GM18861 (cell line): Measurements from ENCODE around the gene RAB44.

Experiments used
- ATAC-seq: cut with Tn5 transposase; IDR thresholded peaks from one replicate; pipeline ENCODE4 v1.9.1; 2021; ENCODE audit not compliant: unreplicated experiment

RAB44 gene

GRCh38 chr6:36769676-36770499, 72.3 kb downstream of the RAB44 start:
- no peak for ATAC-seq

DNA sequence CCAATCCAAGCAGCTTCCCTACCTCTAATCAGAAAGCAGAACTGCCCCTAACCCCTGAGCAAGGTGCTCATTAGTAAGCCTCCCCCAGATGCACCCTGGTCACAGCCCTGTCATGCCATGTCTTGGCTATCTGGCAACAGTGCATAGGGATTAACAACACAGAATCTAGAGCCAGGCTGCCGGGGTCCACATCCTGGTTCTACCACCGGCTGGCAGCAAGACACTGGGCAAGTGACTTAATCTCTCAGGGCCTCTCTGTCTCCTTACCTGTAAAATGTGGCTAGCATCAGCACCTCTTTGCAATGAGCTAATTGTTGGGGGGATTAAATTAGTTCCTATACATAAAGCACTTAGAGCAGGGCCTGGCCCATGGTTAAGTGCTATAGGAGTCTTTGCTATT, 73.5 kb downstream of the RAB44 start:
- ATAC-seq, result no peak

DNA sequence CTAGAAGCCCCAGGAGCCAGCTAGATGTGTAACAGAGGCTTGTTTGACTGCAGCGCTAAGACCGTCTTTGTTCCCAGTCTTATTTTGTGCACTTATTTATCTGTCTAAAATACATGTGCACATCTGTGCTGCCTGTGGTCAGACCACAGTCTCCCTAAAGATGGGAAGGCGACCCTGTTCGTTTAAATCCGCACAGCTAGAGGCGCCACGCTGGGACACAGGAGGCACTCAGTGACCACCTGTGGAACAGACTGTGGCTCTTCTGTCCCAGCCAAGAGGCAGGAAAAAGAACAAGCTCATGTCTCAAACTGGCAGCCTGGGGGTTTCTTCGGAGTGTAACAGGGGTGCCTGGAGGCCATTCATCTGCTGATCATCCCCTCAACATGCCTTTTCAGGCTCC, 74.8 kb downstream of the RAB44 start:
- ATAC-seq, result no peak

DNA sequence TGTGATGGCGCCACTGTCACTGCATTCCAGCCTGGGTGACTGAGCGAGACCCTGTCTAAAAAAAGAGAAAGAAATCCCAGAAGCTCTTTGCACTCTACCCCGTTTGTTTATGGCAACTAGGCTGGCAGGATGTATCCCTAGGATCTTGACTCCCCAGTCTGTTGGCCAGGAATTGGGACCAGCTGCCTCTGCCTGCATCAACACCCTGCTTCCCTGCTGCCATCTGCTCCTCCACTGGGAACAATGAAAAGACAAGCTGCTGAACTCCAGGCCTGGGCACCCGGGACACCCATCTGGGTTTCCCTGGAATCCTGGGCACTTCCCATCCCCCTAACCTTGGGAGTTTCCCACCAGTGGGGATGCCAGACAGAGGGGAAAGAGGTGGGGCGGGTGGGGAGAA, 76.7 kb downstream of the RAB44 start:
- ATAC-seq, result no peak

DNA sequence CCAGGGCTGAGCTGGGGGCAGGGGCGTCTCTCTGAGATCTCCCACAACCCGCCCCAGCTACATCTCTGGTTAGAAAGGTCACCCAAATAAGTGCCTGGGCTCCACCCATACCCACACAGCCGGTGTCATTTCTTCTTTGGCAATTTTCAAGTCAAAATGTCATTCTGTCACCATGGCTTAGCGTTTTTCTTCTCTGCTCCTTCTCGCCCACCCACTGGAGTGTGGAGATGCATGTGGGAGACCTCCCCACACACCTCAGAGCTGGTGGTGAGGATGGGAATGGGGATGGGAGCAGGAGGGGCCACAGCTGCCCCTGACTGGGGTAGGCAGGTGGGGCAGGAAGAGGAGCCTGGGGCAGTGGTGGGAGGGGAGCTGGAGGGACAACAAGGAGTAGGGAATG, 78.5 kb downstream of the RAB44 start:
- no peak for ATAC-seq

GRCh38 chr6:36777801-36778200, 80.2 kb downstream of the RAB44 start:
- no peak for ATAC-seq

DNA sequence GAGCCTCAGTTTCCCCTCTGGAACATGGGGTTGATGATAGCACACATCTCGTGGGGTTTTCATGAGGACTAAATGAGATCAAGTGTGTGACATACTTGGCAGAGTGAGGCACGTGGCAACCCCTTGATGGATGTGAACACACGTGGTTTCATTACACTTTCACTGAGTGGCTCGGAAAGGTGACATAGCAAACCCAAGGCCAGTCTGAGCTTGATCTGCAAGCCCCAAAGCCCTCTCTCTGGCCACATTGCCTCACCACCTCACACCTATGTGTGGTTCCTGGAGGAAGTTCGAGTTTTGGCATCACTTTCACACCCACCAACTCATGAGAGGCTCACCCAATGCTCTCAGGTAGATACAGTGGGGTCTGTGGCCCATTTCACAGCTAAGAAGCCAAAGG, 81.6 kb downstream of the RAB44 start:
- ATAC-seq, result no peak

DNA sequence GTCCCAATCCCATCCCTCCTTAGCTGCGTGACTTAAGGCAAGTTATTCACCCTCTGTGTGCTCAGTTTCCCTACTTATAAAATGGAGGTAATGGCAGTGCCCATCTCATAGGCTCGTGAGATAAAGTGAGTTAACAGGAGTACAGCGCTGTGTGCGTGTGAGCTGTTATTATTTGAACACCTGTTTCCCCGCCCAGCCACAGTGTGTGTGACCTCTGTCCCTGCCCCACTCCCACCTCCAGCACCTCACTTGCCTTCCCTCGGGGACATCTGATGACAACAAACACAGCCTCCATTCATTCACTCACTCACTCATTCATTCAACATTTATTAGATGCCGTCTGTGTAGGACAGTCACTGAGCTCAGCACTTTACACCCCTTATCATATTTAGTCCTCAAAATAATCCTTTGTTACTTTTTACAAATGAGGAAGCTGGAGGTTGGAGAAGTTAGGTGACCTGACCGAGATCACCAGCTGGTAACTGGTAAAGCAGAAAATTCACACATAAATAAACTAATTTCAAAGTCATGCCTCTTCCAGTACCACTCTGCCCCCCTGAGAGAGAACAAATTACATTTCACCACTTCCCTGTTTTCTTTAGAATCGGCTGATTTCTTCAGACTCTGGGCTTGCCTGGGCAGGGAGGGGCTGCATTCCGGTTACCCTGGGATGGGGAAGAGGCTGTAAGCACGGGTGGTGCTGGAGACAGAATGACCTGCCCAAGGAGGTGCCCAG, 83.0 kb downstream of the RAB44 start:
- no peak for ATAC-seq

DNA sequence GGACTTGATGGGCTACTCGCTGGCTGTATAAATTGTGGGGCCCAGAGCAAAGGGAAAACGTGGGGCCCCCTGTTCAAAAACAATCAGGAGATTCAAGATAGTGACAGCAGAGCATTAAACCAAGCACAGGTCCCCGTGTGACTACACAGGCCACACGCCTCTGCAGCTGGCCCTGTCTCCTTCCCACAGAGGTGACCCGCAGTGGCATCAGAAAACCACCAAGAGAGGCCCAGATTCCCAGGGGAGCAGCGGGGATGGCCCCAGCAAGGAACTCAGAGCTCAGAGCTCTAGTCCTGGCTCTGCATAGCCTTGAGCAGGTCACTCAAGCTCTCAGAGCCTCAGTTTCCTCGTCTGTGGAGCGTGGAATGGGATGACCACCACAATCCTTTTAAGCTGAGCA, 84.0 kb downstream of the RAB44 start:
- ATAC-seq, result no peak
